ENCODE measurements around the gene AGPS.

DNA sequence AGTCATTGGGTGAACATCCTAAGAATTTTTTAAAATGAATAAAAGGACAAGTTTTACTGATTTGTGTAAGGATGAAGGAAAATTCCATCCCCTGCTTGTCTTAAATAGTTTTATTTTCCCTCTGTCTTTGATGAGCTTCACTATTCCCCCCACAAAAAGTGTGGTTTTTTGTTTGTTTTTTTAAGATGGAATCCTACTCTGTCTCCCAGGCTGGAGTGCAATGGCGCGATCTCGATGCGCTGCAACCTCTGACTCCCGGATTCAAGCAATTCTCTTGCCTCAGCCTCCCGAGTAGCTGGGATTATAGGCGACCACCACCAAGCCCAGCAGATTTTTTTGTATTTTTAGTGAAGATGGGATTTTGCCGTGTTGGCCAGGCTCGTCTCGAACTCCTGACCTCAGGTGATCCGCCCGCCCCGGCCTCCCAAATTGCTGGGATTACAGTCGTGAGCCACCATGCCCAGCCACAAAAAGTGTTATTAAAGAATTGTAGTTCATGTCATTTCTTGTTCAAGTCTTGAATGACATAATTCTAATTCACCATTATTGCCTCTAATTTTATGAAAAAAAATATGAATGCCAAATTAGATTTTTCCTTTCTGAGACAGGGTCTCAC lies 91.7 kb downstream of the AGPS start:
- TF ChIP-seq CTCF (conservative IDR thresholded peaks at IDR 0.05; ENCODE audit: low read length) (no peak), EZH2phosphoT487 (IDR thresholded peaks at IDR 0.05; ENCODE audit: borderline replicate concordance, low read depth, low read length) (no peak)
